ENCODE data around the gene ZNF853.
"Not testable (repeated sequence)": the region's sequence is repeated elsewhere in the genome, so short reads cannot be mapped to it uniquely, and the experiment has no call there.

The ZNF853 gene

GRCh38 chr7:6652446-6653011, 37.1 kb downstream of the ZNF853 start:
- DNase-seq (ENCODE audit: low read depth in 2 of 2): no peak

- DNase-seq (ENCODE audit: low read depth in 2 of 2): no peak
Observed at GRCh38 chr7:6653071-6654003, 37.9 kb downstream of the ZNF853 start.

- DNase-seq (ENCODE audit: low read depth in 2 of 2): no peak
Observed at GRCh38 chr7:6654113-6654841, 38.9 kb downstream of the ZNF853 start.

DNA sequence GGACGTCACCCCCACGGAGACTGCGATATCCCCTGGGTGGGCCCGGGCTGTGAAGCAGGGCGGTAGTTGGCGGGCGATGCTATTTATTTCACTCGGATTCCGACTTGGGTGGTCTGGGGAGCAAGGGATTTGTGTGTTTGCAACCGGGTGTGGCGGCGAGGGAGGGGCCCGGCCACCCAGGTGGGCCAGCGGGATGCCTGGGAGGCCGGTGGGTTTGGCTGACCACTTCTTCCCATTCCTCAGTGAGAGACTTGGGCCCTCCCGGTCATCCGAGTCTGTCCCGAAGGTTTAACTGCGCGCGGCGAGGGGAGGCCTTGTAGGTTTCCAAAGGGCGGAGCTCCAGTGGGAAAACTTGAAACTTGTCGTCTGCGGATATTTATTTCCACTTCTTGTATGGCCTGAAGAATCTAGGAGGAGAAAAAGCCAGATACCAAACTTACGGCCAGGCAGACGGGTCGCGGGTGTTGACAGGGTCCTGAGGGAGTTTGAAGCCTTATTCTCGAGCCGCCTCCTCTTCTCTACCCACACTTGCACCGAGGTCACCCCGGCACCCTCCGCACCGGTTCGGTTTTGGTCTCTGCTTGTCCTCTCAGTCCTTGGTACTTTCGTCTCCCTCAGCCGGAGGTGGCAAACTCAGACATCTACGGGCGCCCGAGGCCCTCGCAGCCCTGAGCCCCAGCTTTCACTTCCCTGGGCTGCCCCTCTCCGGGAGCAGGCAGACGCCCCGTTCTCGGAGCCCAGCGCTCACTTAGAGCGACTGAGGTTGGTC, 39.6 kb downstream of the ZNF853 start:
- no peak for DNase-seq (ENCODE audit: low read depth in 2 of 2)

DNA sequence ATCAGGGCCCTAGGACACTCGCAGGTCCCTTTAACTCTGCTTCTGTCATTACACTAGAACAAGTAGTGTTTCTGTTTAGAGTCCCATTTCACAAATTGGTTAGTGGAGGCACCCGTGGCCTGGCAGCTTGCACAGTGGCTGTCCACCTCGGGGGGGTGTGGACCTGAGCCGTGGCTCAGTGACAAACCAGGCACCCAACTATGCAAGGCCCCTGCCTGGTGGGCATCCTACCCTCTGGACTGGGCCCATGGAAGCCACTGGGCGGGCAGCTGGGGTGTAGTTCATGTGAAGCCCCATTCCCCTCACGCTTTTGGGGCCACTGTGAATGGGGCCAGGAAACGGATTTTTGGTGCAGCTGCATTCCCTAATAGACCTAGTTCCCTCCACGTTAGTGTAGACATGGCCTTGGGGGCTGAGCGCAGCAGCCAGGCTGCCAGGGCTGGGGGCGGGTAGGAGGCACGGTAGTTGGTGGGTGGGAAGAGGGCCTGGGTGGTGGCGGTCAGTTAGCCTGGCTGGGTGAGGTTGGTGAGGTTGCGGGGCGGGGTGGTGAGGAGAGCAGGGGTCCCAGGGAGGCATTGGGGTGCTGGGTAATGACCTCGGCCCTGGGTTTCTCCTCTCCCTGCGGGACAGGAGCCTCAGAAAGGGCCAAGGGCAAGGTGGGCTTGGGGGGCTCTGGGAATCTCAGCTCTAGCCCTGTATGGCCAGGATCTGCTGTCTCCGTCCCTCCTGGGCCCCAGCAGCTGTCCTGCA, 40.4 kb downstream of the ZNF853 start:
- DNase-seq (ENCODE audit: low read depth in 2 of 2): no peak

DNA sequence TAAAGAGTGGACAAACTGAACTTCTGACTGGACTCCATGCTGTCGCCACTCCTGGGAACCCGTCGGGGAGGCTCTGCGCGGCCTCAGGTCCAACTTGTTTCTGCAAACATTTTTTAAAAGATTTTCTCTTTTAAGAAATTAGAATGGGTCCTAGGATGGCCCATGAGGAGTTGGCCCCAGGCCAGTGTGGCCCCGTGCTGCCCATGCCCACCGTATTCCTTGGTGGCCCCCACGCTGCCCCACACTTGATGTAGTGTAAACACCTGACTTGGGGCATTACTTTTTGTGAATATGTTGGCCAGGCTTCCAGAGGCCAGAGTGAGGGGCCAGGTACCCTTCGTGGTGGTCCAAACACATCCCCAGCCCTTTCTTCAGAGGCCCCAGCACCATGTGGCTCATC, 41.0 kb downstream of the ZNF853 start:
- DNase-seq (ENCODE audit: low read depth in 2 of 2): no peak

DNA sequence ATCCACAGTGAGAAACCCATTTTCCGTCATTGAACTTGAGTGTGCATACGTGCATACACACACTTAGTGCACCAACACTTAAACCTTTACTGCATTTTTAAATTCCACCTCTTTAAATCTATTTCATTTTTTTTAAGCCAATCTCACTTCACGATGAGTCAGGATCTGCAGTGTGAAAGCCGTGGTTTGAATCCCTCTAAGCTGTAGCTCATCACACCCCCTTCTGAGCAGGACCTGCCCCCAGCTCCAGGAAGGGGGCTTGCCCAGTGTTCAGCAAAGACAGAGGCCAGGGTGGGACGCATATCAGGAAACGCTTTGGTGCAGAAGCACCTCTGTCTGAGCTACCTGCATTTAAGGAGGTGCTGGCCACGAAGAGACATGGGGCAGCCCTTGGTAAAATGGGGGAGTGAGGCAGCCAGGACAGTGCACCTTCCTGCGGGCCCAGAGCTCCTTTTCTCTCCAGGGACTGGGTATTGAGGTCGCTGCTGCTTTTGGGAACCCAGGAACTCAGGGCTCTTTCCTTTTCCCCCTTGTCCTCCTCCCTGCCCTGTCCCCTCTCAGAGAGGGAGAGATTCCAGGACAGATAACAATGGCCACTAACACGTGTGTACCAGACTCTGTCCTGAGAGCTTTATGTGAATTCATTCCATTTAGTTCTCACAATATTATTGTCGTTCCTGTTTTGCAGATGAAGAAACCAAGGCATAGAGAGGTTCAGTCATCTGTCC, 43.4 kb downstream of the ZNF853 start:
- DNase-seq (ENCODE audit: low read depth in 2 of 2): no peak

DNA sequence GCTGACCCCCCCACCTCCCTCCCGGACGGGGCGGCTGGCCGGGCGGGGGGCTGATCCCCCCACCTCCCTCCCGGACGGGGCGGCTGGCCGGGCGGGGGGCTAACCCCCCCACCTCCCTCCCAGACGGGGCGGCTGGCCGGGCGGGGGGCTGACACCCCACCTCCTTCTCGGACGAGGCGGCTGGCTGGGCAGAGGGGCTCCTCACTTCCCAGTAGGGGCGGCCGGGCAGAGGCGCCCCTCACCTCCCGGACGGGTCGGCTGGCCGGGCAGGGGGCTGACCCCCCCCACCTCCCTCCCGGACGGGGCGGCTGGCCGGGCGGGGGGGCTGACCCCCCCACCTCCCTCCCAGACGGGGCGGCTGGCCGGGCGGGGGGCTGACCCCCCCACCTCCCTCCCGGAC, 55.4 kb downstream of the ZNF853 start:
- not testable (repeated sequence) for DNase-seq (ENCODE audit: low read depth in 2 of 2)
